ENCODE data around the gene TUBA1A.

DNA sequence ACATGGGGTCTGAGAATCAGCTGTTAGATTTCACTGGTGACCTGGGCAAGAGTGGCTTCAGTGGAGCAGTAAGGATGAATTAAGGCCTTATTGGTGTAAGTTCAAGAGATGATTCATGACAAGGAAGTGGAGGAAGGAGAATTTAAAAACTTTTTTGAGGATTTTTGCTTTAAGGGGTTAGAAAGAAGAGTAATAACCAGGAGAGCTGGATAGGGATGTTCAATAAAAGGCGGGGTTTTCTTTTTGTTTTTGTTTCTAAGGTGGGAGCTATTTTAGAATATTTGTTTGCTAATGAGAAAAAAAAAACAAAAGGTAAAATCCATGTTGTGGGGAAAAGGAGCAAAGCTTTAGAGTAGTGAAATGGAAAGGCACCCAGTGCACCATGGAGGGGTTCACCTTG, 42.5 kb downstream of the TUBA1A start:
- no peak for TF ChIP-seq GATA2 (IDR thresholded peaks at IDR 0.05; ENCODE audit: low read depth, low read length)
- TF ChIP-seq GATA3 (IDR thresholded peaks at IDR 0.05; ENCODE audit: low read depth, low read length) = no peak

Measured in SH-SY5Y (cell line).